GM23338 (cell line): Measurements from ENCODE around the gene HCFC1. TPM values are rescaled to one million over a fixed set of nuclear protein-coding genes. Genes with fewer than 3 reads are reported as not detected.

Source experiments
- ATAC-seq: fragments of 200-7000 bp; cut with Tn5 transposase; 3 replicates; pipeline ENCODE4 v1.9.1; 2020
- DNase-seq: peaks from one replicate; pipeline ENCODE4 v3.0.0-alpha.2; 2015; ENCODE audit warnings: low spot score
- H2AFZ ChIP-seq: fragments of 200-600 bp; sonication (generic); 2 replicates; pipeline ENCODE4 v1.8.0; 2016; ENCODE audit warnings: antibody characterized with exemption, mild to moderate bottlenecking, moderate library complexity
- H3F3A ChIP-seq: fragments of 200-600 bp; sonication (generic); replicated peaks from 2 replicates; pipeline ENCODE4 v1.8.0; 2017; ENCODE audit warnings: antibody characterized with exemption, mixed run types, low read depth
- H3K27ac ChIP-seq: fragments of 200-600 bp; sonication (generic); 2 replicates; pipeline ENCODE4 v1.6.1; 2016; ENCODE audit warnings: low read depth
- H3K27me3 ChIP-seq: fragments of 200-600 bp; sonication (generic); 2 replicates; pipeline ENCODE4 v1.8.0; 2016; ENCODE audit warnings: mild to moderate bottlenecking, mixed run types, moderate library complexity; ENCODE audit not compliant: insufficient read depth
- H3K36me3 ChIP-seq: fragments of 200-600 bp; sonication (generic); 2 replicates; pipeline ENCODE4 v1.8.0; 2016; ENCODE audit warnings: mild to moderate bottlenecking; ENCODE audit not compliant: insufficient read depth
- H3K4me1 ChIP-seq: fragments of 200-600 bp; sonication (generic); 2 replicates; pipeline ENCODE4 v1.8.0; 2016; ENCODE audit warnings: mild to moderate bottlenecking, moderate library complexity; ENCODE audit not compliant: insufficient read depth
- H3K4me2 ChIP-seq: fragments of 200-600 bp; sonication (generic); 2 replicates; pipeline ENCODE4 v1.7.1; 2017; ENCODE audit warnings: mixed run types
- H3K4me3 ChIP-seq: fragments of 200-600 bp; sonication (generic); 2 replicates; pipeline ENCODE4 v1.6.1; 2016; ENCODE audit warnings: mixed run types
- H3K79me2 ChIP-seq: fragments of 200-600 bp; sonication (generic); replicated peaks from 2 replicates; pipeline ENCODE4 v1.8.0; 2017; ENCODE audit warnings: mild to moderate bottlenecking; ENCODE audit not compliant: insufficient read depth
- H3K9me2 ChIP-seq: fragments of 200-600 bp; sonication (generic); 2 replicates; pipeline ENCODE4 v1.8.0; 2017; ENCODE audit not compliant: insufficient read depth
- H4K20me1 ChIP-seq: fragments of 200-600 bp; sonication (generic); replicated peaks from 2 replicates; pipeline ENCODE4 v1.8.0; 2017; ENCODE audit warnings: mild to moderate bottlenecking; ENCODE audit not compliant: insufficient read depth
- H3K27ac Mint-ChIP-seq: 2 replicates; pipeline ENCODE4 v1.8.0; 2020; ENCODE audit warnings: inconsistent platforms, mild to moderate bottlenecking, moderate library complexity, mixed read lengths
- H3K27me3 Mint-ChIP-seq: 3 replicates; pipeline ENCODE4 v1.8.0; 2022; ENCODE audit warnings: low read depth, mild to moderate bottlenecking, moderate library complexity, mixed read lengths, inconsistent platforms; ENCODE audit not compliant: insufficient read depth, poor library complexity
- H3K36me3 Mint-ChIP-seq: 3 replicates; pipeline ENCODE4 v1.8.0; 2021; ENCODE audit warnings: low read depth, mild to moderate bottlenecking, inconsistent platforms, moderate library complexity, mixed read lengths
- H3K4me1 Mint-ChIP-seq: 3 replicates; pipeline ENCODE4 v1.8.0; 2020; ENCODE audit warnings: mild to moderate bottlenecking, inconsistent platforms, mixed read lengths
- H3K4me3 Mint-ChIP-seq: 3 replicates; pipeline ENCODE4 v1.8.0; 2021; ENCODE audit warnings: moderate library complexity, mild to moderate bottlenecking, inconsistent platforms, mixed read lengths
- H3K9me3 Mint-ChIP-seq: 3 replicates; pipeline ENCODE4 v1.8.0; 2020; ENCODE audit warnings: moderate library complexity, mild to moderate bottlenecking, inconsistent platforms, mixed read lengths
- JUNB ChIP-seq: IDR thresholded peaks from one replicate; pipeline ENCODE4 v1.6.1; 2016; ENCODE audit warnings: antibody characterized with exemption; ENCODE audit not compliant: unreplicated experiment
- NANOG ChIP-seq: IDR thresholded peaks from 2 replicates; pipeline ENCODE4 v1.6.1; 2016; ENCODE audit warnings: antibody characterized with exemption, borderline replicate concordance
- POLR2AphosphoS5 ChIP-seq: IDR thresholded peaks from 2 replicates; pipeline ENCODE4 v1.6.1; 2016; ENCODE audit warnings: antibody characterized with exemption, low read depth
- ZNF114 ChIP-seq: fragments of 250-450 bp; sonication (Bioruptor Pico); IDR thresholded peaks from 2 replicates; pipeline ENCODE4 v1.5.0; 2020; ENCODE audit warnings: mild to moderate bottlenecking, moderate library complexity
- ZNF331 ChIP-seq: fragments of 250-450 bp; sonication (Bioruptor Pico); IDR thresholded peaks from 2 replicates; pipeline ENCODE4 v1.5.0; 2020; ENCODE audit warnings: low read depth, mild to moderate bottlenecking, moderate library complexity
- polyA plus RNA-seq: library from polyadenylated mRNA; unstranded; fragments of >200 nt; fragmentation: Nextera tagmentation; extraction: Ambion mirVana; gene quantifications from 2 replicates; pipeline ENCODE4 v1.2.1, GENCODE V29; 2016
- total RNA-seq: library from RNA; depleted of rRNA; stranded (reverse); fragments of >200 nt; shearing (Covaris generic); gene quantifications from 2 replicates; pipeline ENCODE4 v1.2.3, GENCODE V29; 2014
- TF ChIP-seq, protein P1 (sequence below): fragments of 250-450 bp; sonication (Bioruptor Pico); IDR thresholded peaks from 2 replicates; pipeline ENCODE4 v1.5.0; 2020; ENCODE audit warnings: mild to moderate bottlenecking, moderate library complexity
- TF ChIP-seq, protein P2 (sequence below): IDR thresholded peaks from one replicate; pipeline ENCODE4 v1.6.1; 2018; ENCODE audit warnings: antibody characterized with exemption; ENCODE audit not compliant: unreplicated experiment
- TF ChIP-seq, protein P3 (sequence below): IDR thresholded peaks from 2 replicates; pipeline ENCODE4 v1.6.1; 2016; ENCODE audit warnings: antibody characterized with exemption

The HCFC1 gene
- total and polyA plus RNA-seq, 2 experiments from 2014 or later, result 33.0 to 188 TPM

DNA sequence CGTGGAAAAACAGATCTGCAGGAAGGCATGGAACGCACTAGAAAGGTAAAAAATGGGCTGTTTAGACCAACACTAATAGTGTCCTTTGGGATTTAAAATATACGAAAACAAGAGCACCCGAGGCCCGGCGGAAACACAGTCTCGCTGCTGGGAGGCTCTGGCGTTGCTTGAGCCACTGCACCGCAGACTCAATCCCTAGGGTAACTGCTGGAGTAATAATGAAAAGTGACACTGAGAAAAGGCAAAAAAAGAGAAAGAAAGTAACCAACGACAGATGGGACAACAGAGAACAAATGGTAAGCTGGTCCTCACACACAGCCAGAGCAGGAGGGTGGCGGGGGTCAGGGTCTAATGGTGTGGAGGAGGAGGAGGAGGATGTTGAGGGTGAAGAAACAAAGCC is 32.7 kb upstream of the HCFC1 start:
- Mint-ChIP-seq H3K27ac (no peak overlapping the region), H3K36me3 (peaks cover 6% of the 10 kb centered on the region; the same call in 2 of the 3 replicates), H3K4me3 (no peak overlapping the region), H3K27me3 (peaks cover 5% of the 10 kb centered on the region), H3K9me3 (no peaks in the 10 kb centered on the region; the same call in 2 of the 3 replicates), H3K4me1 (peaks cover 9% of the 10 kb centered on the region; the same call in 2 of the 3 replicates)
- H3K27me3 ChIP-seq, result no peaks in the 10 kb centered on the region
- no peaks in the 10 kb centered on the region for H3K9me2 ChIP-seq
- no peaks in the 10 kb centered on the region for H3K4me1 ChIP-seq
- no peak overlapping the region for H3K27ac ChIP-seq
- TF ChIP-seq NANOG (no peak), JUNB (no peak), ZNF114 (CRISPR knock-in tag) (no peak), ZNF331 (no peak), POLR2AphosphoS5 (no peak)
- TF ChIP-seq, protein P1, sequence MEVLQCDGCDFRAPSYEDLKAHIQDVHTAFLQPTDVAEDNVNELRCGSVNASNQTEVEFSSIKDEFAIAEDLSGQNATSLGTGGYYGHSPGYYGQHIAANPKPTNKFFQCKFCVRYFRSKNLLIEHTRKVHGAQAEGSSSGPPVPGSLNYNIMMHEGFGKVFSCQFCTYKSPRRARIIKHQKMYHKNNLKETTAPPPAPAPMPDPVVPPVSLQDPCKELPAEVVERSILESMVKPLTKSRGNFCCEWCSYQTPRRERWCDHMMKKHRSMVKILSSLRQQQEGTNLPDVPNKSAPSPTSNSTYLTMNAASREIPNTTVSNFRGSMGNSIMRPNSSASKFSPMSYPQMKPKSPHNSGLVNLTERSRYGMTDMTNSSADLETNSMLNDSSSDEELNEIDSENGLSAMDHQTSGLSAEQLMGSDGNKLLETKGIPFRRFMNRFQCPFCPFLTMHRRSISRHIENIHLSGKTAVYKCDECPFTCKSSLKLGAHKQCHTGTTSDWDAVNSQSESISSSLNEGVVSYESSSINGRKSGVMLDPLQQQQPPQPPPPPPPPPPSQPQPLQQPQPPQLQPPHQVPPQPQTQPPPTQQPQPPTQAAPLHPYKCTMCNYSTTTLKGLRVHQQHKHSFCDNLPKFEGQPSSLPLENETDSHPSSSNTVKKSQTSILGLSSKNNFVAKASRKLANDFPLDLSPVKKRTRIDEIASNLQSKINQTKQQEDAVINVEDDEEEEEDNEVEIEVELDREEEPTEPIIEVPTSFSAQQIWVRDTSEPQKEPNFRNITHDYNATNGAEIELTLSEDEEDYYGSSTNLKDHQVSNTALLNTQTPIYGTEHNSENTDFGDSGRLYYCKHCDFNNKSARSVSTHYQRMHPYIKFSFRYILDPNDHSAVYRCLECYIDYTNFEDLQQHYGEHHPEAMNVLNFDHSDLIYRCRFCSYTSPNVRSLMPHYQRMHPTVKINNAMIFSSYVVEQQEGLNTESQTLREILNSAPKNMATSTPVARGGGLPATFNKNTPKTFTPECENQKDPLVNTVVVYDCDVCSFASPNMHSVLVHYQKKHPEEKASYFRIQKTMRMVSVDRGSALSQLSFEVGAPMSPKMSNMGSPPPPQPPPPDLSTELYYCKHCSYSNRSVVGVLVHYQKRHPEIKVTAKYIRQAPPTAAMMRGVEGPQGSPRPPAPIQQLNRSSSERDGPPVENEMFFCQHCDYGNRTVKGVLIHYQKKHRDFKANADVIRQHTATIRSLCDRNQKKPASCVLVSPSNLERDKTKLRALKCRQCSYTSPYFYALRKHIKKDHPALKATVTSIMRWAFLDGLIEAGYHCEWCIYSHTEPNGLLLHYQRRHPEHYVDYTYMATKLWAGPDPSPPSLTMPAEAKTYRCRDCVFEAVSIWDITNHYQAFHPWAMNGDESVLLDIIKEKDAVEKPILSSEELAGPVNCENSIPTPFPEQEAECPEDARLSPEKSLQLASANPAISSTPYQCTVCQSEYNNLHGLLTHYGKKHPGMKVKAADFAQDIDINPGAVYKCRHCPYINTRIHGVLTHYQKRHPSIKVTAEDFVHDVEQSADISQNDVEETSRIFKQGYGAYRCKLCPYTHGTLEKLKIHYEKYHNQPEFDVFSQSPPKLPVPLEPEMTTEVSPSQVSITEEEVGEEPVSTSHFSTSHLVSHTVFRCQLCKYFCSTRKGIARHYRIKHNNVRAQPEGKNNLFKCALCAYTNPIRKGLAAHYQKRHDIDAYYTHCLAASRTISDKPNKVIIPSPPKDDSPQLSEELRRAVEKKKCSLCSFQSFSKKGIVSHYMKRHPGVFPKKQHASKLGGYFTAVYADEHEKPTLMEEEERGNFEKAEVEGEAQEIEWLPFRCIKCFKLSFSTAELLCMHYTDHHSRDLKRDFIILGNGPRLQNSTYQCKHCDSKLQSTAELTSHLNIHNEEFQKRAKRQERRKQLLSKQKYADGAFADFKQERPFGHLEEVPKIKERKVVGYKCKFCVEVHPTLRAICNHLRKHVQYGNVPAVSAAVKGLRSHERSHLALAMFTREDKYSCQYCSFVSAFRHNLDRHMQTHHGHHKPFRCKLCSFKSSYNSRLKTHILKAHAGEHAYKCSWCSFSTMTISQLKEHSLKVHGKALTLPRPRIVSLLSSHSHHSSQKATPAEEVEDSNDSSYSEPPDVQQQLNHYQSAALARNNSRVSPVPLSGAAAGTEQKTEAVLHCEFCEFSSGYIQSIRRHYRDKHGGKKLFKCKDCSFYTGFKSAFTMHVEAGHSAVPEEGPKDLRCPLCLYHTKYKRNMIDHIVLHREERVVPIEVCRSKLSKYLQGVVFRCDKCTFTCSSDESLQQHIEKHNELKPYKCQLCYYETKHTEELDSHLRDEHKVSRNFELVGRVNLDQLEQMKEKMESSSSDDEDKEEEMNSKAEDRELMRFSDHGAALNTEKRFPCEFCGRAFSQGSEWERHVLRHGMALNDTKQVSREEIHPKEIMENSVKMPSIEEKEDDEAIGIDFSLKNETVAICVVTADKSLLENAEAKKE (CRISPR knock-in tag), result no peak
- TF ChIP-seq, protein P2, sequence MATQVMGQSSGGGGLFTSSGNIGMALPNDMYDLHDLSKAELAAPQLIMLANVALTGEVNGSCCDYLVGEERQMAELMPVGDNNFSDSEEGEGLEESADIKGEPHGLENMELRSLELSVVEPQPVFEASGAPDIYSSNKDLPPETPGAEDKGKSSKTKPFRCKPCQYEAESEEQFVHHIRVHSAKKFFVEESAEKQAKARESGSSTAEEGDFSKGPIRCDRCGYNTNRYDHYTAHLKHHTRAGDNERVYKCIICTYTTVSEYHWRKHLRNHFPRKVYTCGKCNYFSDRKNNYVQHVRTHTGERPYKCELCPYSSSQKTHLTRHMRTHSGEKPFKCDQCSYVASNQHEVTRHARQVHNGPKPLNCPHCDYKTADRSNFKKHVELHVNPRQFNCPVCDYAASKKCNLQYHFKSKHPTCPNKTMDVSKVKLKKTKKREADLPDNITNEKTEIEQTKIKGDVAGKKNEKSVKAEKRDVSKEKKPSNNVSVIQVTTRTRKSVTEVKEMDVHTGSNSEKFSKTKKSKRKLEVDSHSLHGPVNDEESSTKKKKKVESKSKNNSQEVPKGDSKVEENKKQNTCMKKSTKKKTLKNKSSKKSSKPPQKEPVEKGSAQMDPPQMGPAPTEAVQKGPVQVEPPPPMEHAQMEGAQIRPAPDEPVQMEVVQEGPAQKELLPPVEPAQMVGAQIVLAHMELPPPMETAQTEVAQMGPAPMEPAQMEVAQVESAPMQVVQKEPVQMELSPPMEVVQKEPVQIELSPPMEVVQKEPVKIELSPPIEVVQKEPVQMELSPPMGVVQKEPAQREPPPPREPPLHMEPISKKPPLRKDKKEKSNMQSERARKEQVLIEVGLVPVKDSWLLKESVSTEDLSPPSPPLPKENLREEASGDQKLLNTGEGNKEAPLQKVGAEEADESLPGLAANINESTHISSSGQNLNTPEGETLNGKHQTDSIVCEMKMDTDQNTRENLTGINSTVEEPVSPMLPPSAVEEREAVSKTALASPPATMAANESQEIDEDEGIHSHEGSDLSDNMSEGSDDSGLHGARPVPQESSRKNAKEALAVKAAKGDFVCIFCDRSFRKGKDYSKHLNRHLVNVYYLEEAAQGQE, result no peak
- TF ChIP-seq, protein P3, sequence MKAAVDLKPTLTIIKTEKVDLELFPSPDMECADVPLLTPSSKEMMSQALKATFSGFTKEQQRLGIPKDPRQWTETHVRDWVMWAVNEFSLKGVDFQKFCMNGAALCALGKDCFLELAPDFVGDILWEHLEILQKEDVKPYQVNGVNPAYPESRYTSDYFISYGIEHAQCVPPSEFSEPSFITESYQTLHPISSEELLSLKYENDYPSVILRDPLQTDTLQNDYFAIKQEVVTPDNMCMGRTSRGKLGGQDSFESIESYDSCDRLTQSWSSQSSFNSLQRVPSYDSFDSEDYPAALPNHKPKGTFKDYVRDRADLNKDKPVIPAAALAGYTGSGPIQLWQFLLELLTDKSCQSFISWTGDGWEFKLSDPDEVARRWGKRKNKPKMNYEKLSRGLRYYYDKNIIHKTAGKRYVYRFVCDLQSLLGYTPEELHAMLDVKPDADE, result no peak
- H3K4me3 ChIP-seq, result no peak overlapping the region
- H4K20me1 ChIP-seq, result no peaks in the 10 kb centered on the region
- ATAC-seq (no peak), DNase-seq (no peak)
- H2AFZ ChIP-seq, result no peak overlapping the region
- H3K79me2 ChIP-seq, result no peaks in the 10 kb centered on the region
- no peaks in the 10 kb centered on the region for H3F3A ChIP-seq
- H3K36me3 ChIP-seq, result no peaks in the 10 kb centered on the region
- H3K4me2 ChIP-seq, result no peak overlapping the region
